IMR-90 (cell line): ENCODE results near the gene TRAPPC2L. TPM values are rescaled to one million over a fixed set of nuclear protein-coding genes. Genes with fewer than 3 reads are reported as not detected.
"Not testable (repeated sequence)": the region's sequence is repeated elsewhere in the genome, so short reads cannot be mapped to it uniquely, and the experiment has no call there.

Experiments used
- ATAC-seq: fragments of 200-7000 bp; cut with Tn5 transposase; 2 replicates; pipeline ENCODE4 v1.9.1; 2020; ENCODE audit warnings: low read depth, mild to moderate bottlenecking, moderate library complexity
- BruUV-seq: library from RNA; stranded (reverse); fragments of 400-500 nt; replicated peaks from 2 replicates; lab custom pipeline; 2021; lab: Mats Ljungman, UMichigan
- CTCF ChIA-PET: fragments of 300-600 bp; formaldehyde crosslinking; extraction: SDS; loops from one replicate; lab custom pipeline; 2021; ENCODE audit warnings: antibody characterized with exemption; lab: Yijun Ruan, JAX
- POLR2A ChIA-PET: fragments of 300-600 bp; sonication (Branson Sonifier 250); formaldehyde crosslinking; loops from one replicate; lab custom pipeline; 2022; ENCODE audit warnings: antibody characterized with exemption; ENCODE audit not compliant: unreplicated experiment; lab: Charles Lee
- DNase-seq: peaks from one replicate; pipeline ENCODE4 v3.0.0; 2013
- H2AFZ ChIP-seq: replicated peaks from 2 replicates; pipeline ENCODE3; 2013; ENCODE audit warnings: low read length, mild to moderate bottlenecking; ENCODE audit not compliant: poor library complexity
- H2AK5ac ChIP-seq: 2 replicates; pipeline ENCODE4 v1.6.1; 2013; ENCODE audit warnings: low read depth, low read length, inconsistent platforms
- H2AK9ac ChIP-seq: replicated peaks from 2 replicates; pipeline ENCODE3; 2013; ENCODE audit warnings: mild to moderate bottlenecking, low read depth, low read length, moderate library complexity; ENCODE audit not compliant: poor library complexity
- H2BK120ac ChIP-seq: 2 replicates; pipeline ENCODE4 v1.6.1; 2013; ENCODE audit warnings: low read depth, low read length, inconsistent platforms
- H2BK15ac ChIP-seq: 3 replicates; pipeline ENCODE4 v1.6.1; 2013; ENCODE audit warnings: low read depth, low read length, inconsistent platforms
- H2BK20ac ChIP-seq: 2 replicates; pipeline ENCODE4 v1.6.1; 2013; ENCODE audit warnings: low read depth, mild to moderate bottlenecking, inconsistent platforms, low read length, moderate library complexity
- H2BK5ac ChIP-seq: 2 replicates; pipeline ENCODE4 v1.6.1; 2013; ENCODE audit warnings: mild to moderate bottlenecking, low read depth, low read length, inconsistent platforms; ENCODE audit not compliant: poor library complexity, severe bottlenecking
- H3K14ac ChIP-seq: replicated peaks from 2 replicates; pipeline ENCODE4 v1.6.1; 2013; ENCODE audit warnings: low read depth, low read length, inconsistent platforms
- H3K18ac ChIP-seq: 2 replicates; pipeline ENCODE4 v1.6.1; 2013; ENCODE audit warnings: low read depth, low read length, control low read depth
- H3K23ac ChIP-seq: 2 replicates; pipeline ENCODE4 v1.6.1; 2013; ENCODE audit warnings: low read depth, low read length, inconsistent platforms
- H3K27ac ChIP-seq: 2 replicates; pipeline ENCODE4 v1.5.1; 2013; ENCODE audit warnings: mild to moderate bottlenecking, control low read depth, low read length; ENCODE audit not compliant: insufficient read depth
- H3K27me3 ChIP-seq: 2 replicates; pipeline ENCODE4 v1.6.1; 2013; ENCODE audit warnings: low read length; ENCODE audit not compliant: control insufficient read depth, insufficient read depth
- H3K36me3 ChIP-seq: 2 replicates; pipeline ENCODE4 v1.6.1; 2013; ENCODE audit warnings: low read length, mixed read lengths; ENCODE audit not compliant: control insufficient read depth, insufficient read depth
- H3K4ac ChIP-seq: 2 replicates; pipeline ENCODE4 v1.6.1; 2013; ENCODE audit warnings: low read depth, low read length, inconsistent platforms
- H3K4me1 ChIP-seq: 2 replicates; pipeline ENCODE4 v1.6.1; 2013; ENCODE audit warnings: low read length, mixed read lengths; ENCODE audit not compliant: control insufficient read depth, insufficient read depth
- H3K4me2 ChIP-seq: 2 replicates; pipeline ENCODE4 v1.6.1; 2013; ENCODE audit warnings: low read depth, mild to moderate bottlenecking, control low read depth, low read length, moderate library complexity
- H3K4me3 ChIP-seq: 2 replicates; pipeline ENCODE4 v1.5.1; 2013; ENCODE audit warnings: low read depth, mild to moderate bottlenecking, control low read depth, low read length, moderate library complexity; ENCODE audit not compliant: insufficient read depth
- H3K56ac ChIP-seq: 2 replicates; pipeline ENCODE4 v1.6.1; 2013; ENCODE audit warnings: low read length, inconsistent platforms; ENCODE audit not compliant: insufficient read depth; ENCODE audit errors: extremely low read depth
- H3K79me1 ChIP-seq, 2 experiments: 2 replicates each; pipeline ENCODE4 v1.6.1; 2013; ENCODE audit warnings: low read length in 2 of 2, inconsistent platforms in 1 of 2, low read depth in 1 of 2
- H3K9ac ChIP-seq: 2 replicates; pipeline ENCODE4 v1.6.1; 2013; ENCODE audit warnings: low read depth, low read length, control low read depth
- H3K9me1 ChIP-seq: 2 replicates; pipeline ENCODE4 v1.6.1; 2013; ENCODE audit warnings: low read length, inconsistent platforms; ENCODE audit not compliant: insufficient read depth
- H3K9me3 ChIP-seq: 2 replicates; pipeline ENCODE4 v1.6.1; 2013; ENCODE audit warnings: low read length; ENCODE audit not compliant: control insufficient read depth, insufficient read depth
- H4K20me1 ChIP-seq: 2 replicates; pipeline ENCODE4 v1.6.1; 2013; ENCODE audit warnings: low read length, inconsistent platforms; ENCODE audit not compliant: insufficient read depth
- H4K5ac ChIP-seq: 2 replicates; pipeline ENCODE4 v1.6.1; 2013; ENCODE audit warnings: mild to moderate bottlenecking, low read depth, low read length, control low read depth
- H4K8ac ChIP-seq, 2 experiments: 2 replicates each; pipeline ENCODE4 v1.6.1; 2013; ENCODE audit warnings: low read depth in 2 of 2, low read length in 2 of 2, control low read depth in 1 of 2, inconsistent platforms in 1 of 2
- H4K91ac ChIP-seq: 2 replicates; pipeline ENCODE4 v1.6.1; 2013; ENCODE audit warnings: low read depth, low read length, inconsistent platforms; ENCODE audit not compliant: insufficient read depth
- WGBS, 2 experiments: methylation state at CpG; one replicate each; pipeline versions ENCODE4 v1.1.5 to v1.1.7; 2013; ENCODE audit warnings: missing lambda C conversion rate in 2 of 2; ENCODE audit not compliant: insufficient read length in 1 of 2; ENCODE audit errors: extremely low coverage in 2 of 2; 5-methylcytosine and 5-hydroxymethylcytosine counted together
- dilution Hi-C: fragments of 300-500 bp; cut with HindIII; formaldehyde crosslinking; loops from one replicate; pipeline ENCODE4 v1.14.3; 2018; ENCODE audit warnings: low sequenced_read_pairs; ENCODE audit not compliant: unreplicated experiment
- in situ Hi-C: fragments of 300-500 bp; cut with MboI; formaldehyde crosslinking; loops from 3 replicates; pipeline ENCODE4 v1.14.3; 2019; ENCODE audit warnings: low sequenced_read_pairs, inconsistent platforms, mixed read lengths
- intact Hi-C: fragments of 100-400 bp; cut with micrococcal nuclease; formaldehyde crosslinking; loops from 2 replicates; pipeline ENCODE4 v1.10.0; 2022
- polyA plus RNA-seq, 3 experiments: library from polyadenylated mRNA; depleted of rRNA; stranded (reverse); fragments of >200 nt; gene quantifications; 2 replicates each; pipeline ENCODE4 v1.2.3, GENCODE V29; 2012; ENCODE audit warnings: low replicate concordance in 1 of 3
- total RNA-seq: library from RNA; depleted of rRNA; stranded (reverse); fragments of >200 nt; gene quantifications from 2 replicates; pipeline ENCODE4 v1.2.3, GENCODE V29; 2012

Gene TRAPPC2L
- total and polyA plus RNA-seq, 2 of the 4 experiments (the other 2 are of a cell fraction) = 102 to 109 TPM

- H3K27ac ChIP-seq, H3K79me1 ChIP-seq, H2BK20ac ChIP-seq, H2AK9ac ChIP-seq, H3K4ac ChIP-seq, H4K20me1 ChIP-seq, intact Hi-C loops, H3K9me3 ChIP-seq, H3K4me3 ChIP-seq, H3K14ac ChIP-seq, POLR2A ChIA-PET, H3K27me3 ChIP-seq, H2AFZ ChIP-seq, H3K4me1 ChIP-seq, H3K9me1 ChIP-seq, DNase-seq, dilution Hi-C loops, H4K91ac ChIP-seq, H3K18ac ChIP-seq, H3K4me2 ChIP-seq, H2BK120ac ChIP-seq, H4K5ac ChIP-seq, H2AK5ac ChIP-seq, ATAC-seq, H3K56ac ChIP-seq, BruUV-seq, H3K9ac ChIP-seq, H4K8ac ChIP-seq, H3K23ac ChIP-seq, H2BK15ac ChIP-seq, CTCF ChIA-PET, H3K36me3 ChIP-seq, H2BK5ac ChIP-seq, in situ Hi-C loops: not testable (repeated sequence)
- no CpG with 5 or more reads among the region's 6 CpGs for WGBS, 2 experiments
These were observed 37.3 kb downstream of the TRAPPC2L start for GRCh38 chr16:88894266-88894665.
